Left lung (tissue), 10 donors: ENCODE measurements around the gene SLC25A21. TPM values are rescaled to one million over a fixed set of nuclear protein-coding genes. Genes with fewer than 3 reads are reported as not detected.
"Not testable (repeated sequence)": the region's sequence is repeated elsewhere in the genome, so short reads cannot be mapped to it uniquely, and the experiment has no call there.

Source experiments
- ATAC-seq: fragments of 200-7000 bp; cut with Tn5 transposase; one replicate; pipeline ENCODE4 v1.9.1; 2020; ENCODE audit warnings: moderate library complexity
- DNase-seq, 4 donors: peaks; one replicate each; pipeline ENCODE4 v3.0.0-alpha.2; 2013 to 2020
- H3K27ac ChIP-seq, 2 donors: fragments of 200-600 bp; sonication (generic) in 1 of 2; one replicate each; pipeline versions ENCODE4 v1.5.0 to v1.8.0; 2020 to 2021
- H3K27me3 ChIP-seq, 2 donors: fragments of 200-600 bp; sonication (generic) in 1 of 2; one replicate each; pipeline versions ENCODE4 v1.5.0 to v1.8.0; 2020 to 2021
- H3K36me3 ChIP-seq, 2 donors: fragments of 200-600 bp; sonication (generic) in 1 of 2; one replicate each; pipeline versions ENCODE4 v1.5.0 to v1.8.0; 2020 to 2021
- H3K4me1 ChIP-seq, 2 donors: fragments of 200-600 bp; one replicate each; pipeline ENCODE4 v1.8.0; 2021
- H3K4me3 ChIP-seq, 2 donors: fragments of 200-600 bp; sonication (generic) in 1 of 2; one replicate each; pipeline versions ENCODE4 v1.5.0 to v1.8.0; 2020 to 2021; ENCODE audit warnings: mild to moderate bottlenecking in 1 of 2
- H3K9me3 ChIP-seq, 2 donors: fragments of 200-600 bp; sonication (generic) in 1 of 2; one replicate each; pipeline versions ENCODE4 v1.5.0 to v1.8.0; 2020 to 2021
- CTCF ChIP-seq, 2 donors: fragments of 200-600 bp; sonication (generic) in 1 of 2; IDR thresholded peaks; one replicate each; pipeline versions ENCODE4 v1.5.0 to v1.8.0; 2021; ENCODE audit warnings: antibody characterized with exemption in 2 of 2
- intact Hi-C, 2 donors: fragments of 100-400 bp; cut with DNase I; formaldehyde crosslinking; loops; one replicate each; pipeline versions ENCODE4 v1.11.2 to v1.14.2; 2022
- polyA plus RNA-seq, 6 donors: library from polyadenylated mRNA; unstranded; fragments of 120-200 nt; gene quantifications; one replicate each; pipeline ENCODE4 v1.2.1, GENCODE V29; 2013; ENCODE audit not compliant: insufficient read length in 6 of 6
- total RNA-seq, 2 donors: library from RNA; stranded (reverse); fragmentation: NEBNext Ultra II Directional; extraction: Animal tissue kit (Norgen Biotek cat#: 25700); gene quantifications; one replicate each; pipeline ENCODE4 v1.2.1, GENCODE V29; 2021
- donor health status: DM: no; HTN: yes; CAD: no.
- donor health status: DM: no; HTN: no; CAD: no.

The SLC25A21 gene
- total and polyA plus RNA-seq, 8 donors, result 0.47 to 3.7 (median 2.7) TPM

DNA sequence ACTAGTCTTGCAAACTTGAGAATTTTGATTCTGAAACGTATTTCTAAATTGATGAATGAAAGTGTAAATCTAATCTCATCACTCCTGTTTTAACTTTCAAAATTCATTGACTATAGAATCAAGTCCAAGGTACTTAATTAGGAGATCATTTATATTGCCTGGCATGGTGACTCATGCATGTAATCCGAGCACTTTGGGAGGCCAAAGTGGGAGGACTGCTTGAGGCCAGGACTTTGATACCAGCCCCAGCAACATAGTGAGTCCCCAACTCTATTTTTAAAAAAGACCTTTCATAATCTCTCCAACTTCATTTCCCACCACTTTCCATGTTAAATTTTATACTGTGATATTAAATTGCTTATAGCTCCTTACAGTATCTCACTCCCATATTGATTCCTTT is 22.3 kb upstream of the SLC25A21 start:
- no peaks in the 10 kb centered on the region for H3K36me3 ChIP-seq
- DNase-seq, result no peak
- H3K27me3 ChIP-seq, result peaks cover 0 to 13% of the 10 kb centered on the region in 2 donors
- no peak for TF ChIP-seq CTCF (IDR thresholded peaks at IDR 0.05)
- peaks cover 0 to 9% of the 10 kb centered on the region in 2 donors for H3K4me1 ChIP-seq
- H3K9me3 ChIP-seq, result no peaks in the 10 kb centered on the region
- no peak for ATAC-seq
- H3K27ac ChIP-seq, result no peak overlapping the region
- H3K4me3 ChIP-seq, result no peak overlapping the region
- intact Hi-C loops, result no loop called here

GRCh38 chr14:37189733-37190132 is 17.3 kb upstream of the SLC25A21 start:
- H3K4me1 ChIP-seq, H3K9me3 ChIP-seq, H3K36me3 ChIP-seq, H3K27me3 ChIP-seq, ATAC-seq, H3K27ac ChIP-seq, DNase-seq, intact Hi-C loops, H3K4me3 ChIP-seq: not testable (repeated sequence)

DNA sequence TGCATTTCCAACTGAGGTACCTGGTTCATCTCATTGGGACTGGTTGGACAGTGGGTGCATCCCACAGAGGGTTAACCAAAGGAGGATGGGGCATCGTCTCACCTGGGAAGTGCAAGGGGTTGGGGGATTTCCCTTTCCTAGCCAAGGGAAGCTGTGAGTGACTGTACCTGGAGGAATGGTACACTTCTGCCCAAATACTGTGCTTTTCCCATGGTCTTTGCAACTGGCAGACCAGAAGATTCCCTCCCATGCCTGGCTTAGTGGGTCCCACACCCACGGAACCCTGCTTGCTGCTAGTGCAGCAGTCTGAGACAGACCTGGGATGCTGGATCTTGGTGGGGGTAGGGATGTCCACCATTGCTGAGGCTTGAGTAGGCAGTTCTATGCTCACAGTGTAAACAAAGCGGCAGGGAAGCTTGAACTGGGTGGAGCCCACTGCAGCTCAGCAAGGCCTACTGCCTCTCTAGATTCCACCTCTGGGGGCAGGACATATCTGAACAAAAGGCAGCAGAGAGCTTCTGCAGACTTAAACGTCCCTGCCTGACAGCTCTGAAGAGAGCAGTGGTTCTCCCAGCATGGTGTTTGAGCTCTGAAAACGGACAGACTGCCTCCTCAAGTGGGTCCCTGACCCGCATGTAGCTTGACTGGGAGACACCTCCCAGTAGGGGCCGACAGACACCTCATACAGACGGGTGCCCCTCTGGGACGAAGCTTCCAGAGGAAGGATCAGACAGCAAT is 15.6 kb upstream of the SLC25A21 start:
- H3K9me3 ChIP-seq, H3K36me3 ChIP-seq, intact Hi-C loops, H3K27ac ChIP-seq, ATAC-seq, H3K27me3 ChIP-seq, H3K4me3 ChIP-seq, DNase-seq, H3K4me1 ChIP-seq: not testable (repeated sequence)

DNA sequence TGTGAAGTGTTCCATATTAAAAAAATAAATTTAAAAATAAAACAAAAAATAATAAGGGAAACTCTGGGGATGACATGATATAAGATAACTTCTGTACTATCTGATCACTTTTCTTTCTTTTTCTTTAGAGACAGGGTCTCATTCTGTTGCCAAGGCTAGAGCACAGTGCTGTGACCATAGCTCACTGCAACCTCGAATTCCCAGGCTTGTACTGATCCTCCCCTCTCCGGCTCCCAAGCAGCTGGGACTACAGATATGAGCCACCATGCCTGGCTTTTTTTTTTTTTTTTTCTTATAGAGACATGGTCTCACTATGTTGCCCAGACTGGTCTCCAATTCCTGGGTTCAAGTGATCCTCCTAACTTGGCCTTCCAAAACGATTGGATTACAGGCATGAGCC is 14.9 kb upstream of the SLC25A21 start:
- no peak overlapping the region for H3K4me3 ChIP-seq
- H3K27ac ChIP-seq, result no peak overlapping the region
- no peak for TF ChIP-seq CTCF (IDR thresholded peaks at IDR 0.05)
- no peak for ATAC-seq
- H3K36me3 ChIP-seq, result no peaks in the 10 kb centered on the region
- H3K27me3 ChIP-seq, result no peaks in the 10 kb centered on the region
- no peaks in the 10 kb centered on the region for H3K9me3 ChIP-seq
- DNase-seq, result no peak
- intact Hi-C loops, result no loop called here
- no peaks in the 10 kb centered on the region for H3K4me1 ChIP-seq

DNA sequence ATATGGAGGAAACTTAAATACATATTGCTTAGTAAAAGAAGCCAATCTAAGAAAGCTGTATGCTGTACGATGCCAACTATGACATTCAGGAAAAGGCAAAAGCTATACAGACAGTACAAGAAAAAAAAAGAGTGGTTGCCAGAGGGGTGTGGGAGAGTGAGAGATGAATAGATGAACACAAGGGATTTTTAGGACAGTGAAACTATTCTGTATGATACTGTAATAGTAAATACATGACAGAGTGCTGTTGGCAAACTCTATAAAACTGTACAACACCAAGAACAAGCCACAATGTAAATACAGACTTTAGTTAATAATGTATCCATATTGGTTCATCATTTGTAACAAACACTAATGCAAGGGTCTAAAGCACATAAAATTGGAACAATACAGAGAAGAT is 14.5 kb upstream of the SLC25A21 start:
- Histone ChIP-seq H3K9me3 (no peaks in the 10 kb centered on the region), H3K27me3 (no peaks in the 10 kb centered on the region), H3K4me3 (no peak overlapping the region), H3K36me3 (no peaks in the 10 kb centered on the region), H3K4me1 (no peaks in the 10 kb centered on the region), H3K27ac (no peak overlapping the region)
- ATAC-seq (no peak), DNase-seq (no peak)
- intact Hi-C loops, result no loop called here
- no peak for TF ChIP-seq CTCF (IDR thresholded peaks at IDR 0.05)

DNA sequence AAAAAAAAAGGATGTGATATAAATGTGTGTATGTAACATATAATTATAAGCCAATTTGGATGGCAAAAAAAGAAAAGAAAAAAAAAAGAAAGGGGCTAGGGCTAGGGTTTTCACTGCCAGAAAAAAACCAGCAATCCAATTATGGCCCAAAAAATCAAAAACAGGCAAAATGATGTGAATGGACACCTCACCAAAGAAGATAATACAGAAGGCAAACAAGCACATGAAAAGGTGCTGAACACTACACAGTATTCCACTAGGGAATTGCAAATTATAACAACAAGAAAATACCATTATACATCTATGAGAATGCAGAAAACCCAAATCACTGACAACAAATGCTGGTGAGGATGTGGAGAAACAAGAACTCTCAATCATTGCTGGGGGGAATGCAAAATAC is 13.3 kb upstream of the SLC25A21 start:
- H3K4me3 ChIP-seq, result no peak overlapping the region
- intact Hi-C loops, result no loop called here

DNA sequence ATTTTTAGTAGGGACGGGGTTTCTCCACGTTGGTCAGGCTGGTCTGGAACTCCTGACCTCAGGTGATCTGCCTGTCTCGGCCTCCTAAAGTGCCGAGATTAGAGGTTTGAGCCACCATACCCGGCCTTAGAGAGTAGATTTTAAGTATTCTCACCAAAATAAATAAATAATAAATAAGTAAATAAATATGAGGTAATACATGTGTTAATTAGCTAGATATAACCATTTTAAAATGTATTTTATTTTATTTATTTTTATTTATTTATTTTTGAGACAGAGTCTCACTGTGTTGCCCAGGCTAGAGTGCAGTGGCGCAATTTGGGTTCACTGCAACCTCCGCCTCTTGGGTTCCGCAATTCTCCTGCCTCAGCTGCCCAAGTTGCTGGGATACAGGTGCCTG is 12.1 kb upstream of the SLC25A21 start:
- H3K36me3 ChIP-seq, ATAC-seq, H3K4me3 ChIP-seq, intact Hi-C loops, H3K4me1 ChIP-seq, H3K27me3 ChIP-seq, H3K9me3 ChIP-seq, DNase-seq, H3K27ac ChIP-seq: not testable (repeated sequence)

More for the DNA sequence above, 13.3 kb upstream of the SLC25A21 start:
- TF ChIP-seq CTCF (IDR thresholded peaks at IDR 0.05), result no peak
- DNase-seq (no peak), ATAC-seq (no peak)
- no peaks in the 10 kb centered on the region for H3K27me3 ChIP-seq
- no peaks in the 10 kb centered on the region for H3K9me3 ChIP-seq
- no peaks in the 10 kb centered on the region for H3K4me1 ChIP-seq
- H3K36me3 ChIP-seq, result no peaks in the 10 kb centered on the region
- no peak overlapping the region for H3K27ac ChIP-seq
